Activated naive CD8-positive, alpha-beta T cell treated with anti-CD3 and anti-CD28 coated beads, Interleukin-2, amount 50 U/mL, for 16 hours (primary cell): ENCODE results near the gene RGP1.

ENCODE experiments used
- DNase-seq: peaks from one replicate; pipeline ENCODE4 v3.0.0-alpha.2; 2020; ENCODE audit warnings: low read depth, low spot score

The RGP1 gene

GRCh38 chr9:35771534-35771933 lies 22.4 kb downstream of the RGP1 start:
- DNase-seq: no peak

- DNase-seq: no peak
Measured at GRCh38 chr9:35771943-35772342, 22.9 kb downstream of the RGP1 start.

GRCh38 chr9:35774907-35775635 lies 26.0 kb downstream of the RGP1 start:
- DNase-seq: no peak

DNA sequence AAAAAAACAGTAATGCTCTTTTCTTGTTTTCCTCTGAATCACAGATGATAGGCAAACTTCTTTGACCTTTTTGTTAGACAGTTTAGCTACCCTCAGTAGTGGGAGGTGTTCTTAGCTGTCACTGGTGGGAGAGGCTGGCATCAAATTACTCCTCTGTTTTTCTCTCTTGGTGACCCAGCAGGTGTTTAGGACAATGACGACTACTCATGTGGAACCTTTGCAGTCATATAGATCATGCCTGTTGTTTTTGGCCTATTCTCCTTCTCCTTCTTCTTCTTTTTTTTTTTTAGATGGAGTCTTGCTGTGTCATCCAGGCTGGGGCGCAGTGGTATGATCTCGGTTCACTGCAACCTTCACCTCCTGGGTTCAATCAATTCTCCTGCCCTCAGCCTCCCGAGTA lies 26.9 kb downstream of the RGP1 start:
- DNase-seq: no peak

DNA sequence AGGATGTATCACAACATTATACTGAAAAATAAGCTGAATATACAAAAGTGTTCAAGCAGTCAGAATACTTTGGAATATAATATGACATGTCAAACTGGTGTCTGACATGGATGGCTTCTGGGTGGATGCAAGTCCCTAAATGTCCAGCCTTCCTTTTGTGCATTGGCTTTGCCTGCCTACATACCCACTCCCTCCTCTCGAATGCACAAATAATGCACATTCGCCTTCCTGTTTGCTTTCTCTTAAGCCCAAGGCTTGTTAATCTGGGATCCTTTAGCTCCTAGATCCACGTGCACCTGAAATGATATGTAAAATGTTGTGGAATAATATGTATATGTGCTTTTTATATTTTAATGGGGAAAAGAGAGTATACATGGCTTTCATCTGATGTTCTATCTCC lies 29.4 kb downstream of the RGP1 start:
- no peak for DNase-seq

- no peak for DNase-seq
Measured at GRCh38 chr9:35781066-35781465, 32.0 kb downstream of the RGP1 start.

- no peak for DNase-seq
Measured at GRCh38 chr9:35783418-35783817, 34.3 kb downstream of the RGP1 start.

DNA sequence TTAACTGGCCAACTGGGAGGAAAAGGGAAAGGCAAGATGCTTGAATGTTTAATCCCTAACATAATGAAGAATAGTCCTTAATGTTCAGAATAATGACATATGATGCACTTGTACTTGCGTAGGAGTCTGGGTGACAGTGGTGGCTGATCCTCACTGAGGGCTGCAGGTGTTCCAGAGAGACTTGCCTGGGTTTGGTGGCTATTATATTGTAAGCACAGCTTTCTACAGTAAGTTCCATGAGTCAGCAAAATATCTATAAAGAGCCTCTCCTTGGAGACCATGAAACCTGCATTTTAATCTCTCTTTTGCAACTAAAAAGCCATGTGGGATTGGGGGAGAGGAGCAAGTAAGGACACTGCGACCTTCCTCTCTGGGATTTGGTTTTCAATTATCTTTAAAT lies 40.5 kb downstream of the RGP1 start:
- no peak for DNase-seq

DNA sequence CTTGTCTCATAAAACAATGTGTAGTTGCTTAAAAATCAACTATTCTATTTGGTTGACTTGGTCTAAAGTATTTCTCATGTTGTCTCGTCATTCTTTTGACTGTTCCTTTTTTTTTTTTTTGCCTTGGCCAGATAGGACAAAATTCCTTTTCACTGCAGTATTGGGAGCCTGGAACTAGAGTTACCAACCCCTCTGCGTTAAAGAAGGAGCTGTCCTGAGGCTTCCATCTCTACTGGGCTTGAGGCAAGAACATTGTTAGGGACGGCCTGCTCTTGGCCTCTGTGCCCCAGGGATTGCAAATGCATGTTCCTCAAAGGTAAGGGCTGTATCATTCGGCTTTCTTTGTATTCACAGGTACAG lies 40.9 kb downstream of the RGP1 start:
- no peak for DNase-seq

- peak; percentile 21 for DNase-seq
Measured at GRCh38 chr9:35790385-35791296, 41.6 kb downstream of the RGP1 start.

DNA sequence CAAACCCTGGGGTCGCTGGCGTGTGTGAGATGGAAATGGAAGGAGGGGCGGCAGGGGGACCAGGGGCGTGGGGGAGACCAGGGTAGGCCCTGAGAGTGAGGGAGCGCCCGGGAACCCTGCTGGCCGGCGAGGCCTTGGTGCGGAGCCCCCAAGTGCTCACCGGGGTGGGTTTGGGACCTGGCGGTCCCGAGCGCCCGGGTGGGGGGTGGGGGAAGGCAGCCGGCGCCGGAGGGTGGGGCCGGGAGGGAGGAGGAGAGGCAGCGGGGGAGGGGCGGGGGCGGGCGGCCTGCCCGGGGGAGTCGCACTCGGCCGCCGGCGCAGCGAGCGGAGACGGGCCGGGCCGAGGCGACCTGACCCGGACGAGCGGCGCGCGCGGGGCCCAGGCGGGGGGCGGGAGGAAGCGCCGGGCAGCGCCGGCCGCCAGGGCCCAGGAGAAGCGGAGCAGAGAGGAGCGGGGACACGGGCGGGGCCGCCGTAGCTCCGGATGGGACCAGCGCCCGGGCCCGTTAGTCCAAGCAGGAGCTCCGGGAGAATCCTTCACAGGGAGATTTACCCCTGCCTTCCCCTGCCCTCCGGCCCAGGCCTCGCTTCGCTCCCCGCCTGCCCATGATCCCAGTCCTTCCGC lies 42.3 kb downstream of the RGP1 start, which contains the start of gene NPR2:
TSS of gene NPR2 (plus strand) at position 295 of the 625 bp plus-strand sequence. CDS start 818 bp downstream, outside the sequence.
- no peak for DNase-seq

DNA sequence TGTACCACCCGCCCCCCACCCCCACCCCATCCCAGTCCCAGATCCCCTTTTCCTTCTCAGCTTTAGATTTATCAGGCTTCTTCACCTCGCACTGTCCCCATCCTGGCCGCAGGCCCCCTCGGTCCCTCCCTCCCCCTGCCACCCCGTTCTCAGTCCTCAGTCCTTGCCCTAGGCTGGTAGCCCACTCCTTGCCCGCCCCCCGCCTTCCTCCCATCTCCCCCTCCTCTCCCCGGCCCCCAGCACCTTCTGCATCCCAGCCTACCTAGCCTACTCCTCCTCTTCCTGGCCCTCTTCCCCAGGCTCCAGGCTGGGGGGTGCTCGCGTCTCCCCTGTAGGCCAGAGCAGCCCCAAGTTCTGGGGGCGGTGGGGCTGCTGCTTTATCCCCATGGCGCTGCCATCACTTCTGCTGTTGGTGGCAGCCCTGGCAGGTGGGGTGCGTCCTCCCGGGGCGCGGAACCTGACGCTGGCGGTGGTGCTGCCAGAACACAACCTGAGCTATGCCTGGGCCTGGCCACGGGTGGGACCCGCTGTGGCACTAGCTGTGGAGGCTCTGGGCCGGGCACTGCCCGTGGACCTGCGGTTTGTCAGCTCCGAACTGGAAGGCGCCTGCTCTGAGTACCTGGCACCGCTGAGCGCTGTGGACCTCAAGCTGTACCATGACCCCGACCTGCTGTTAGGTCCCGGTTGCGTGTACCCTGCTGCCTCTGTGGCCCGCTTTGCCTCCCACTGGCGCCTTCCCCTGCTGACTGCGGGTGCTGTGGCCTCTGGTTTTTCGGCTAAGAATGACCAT lies 43.1 kb downstream of the RGP1 start:
- DNase-seq: no peak

GRCh38 chr9:35792826-35793225 lies 43.7 kb downstream of the RGP1 start:
- DNase-seq: no peak

- DNase-seq: no peak
Measured at GRCh38 chr9:35793461-35793860, 44.4 kb downstream of the RGP1 start.

- DNase-seq: no peak
Measured at GRCh38 chr9:35795695-35796094, 46.6 kb downstream of the RGP1 start.

DNA sequence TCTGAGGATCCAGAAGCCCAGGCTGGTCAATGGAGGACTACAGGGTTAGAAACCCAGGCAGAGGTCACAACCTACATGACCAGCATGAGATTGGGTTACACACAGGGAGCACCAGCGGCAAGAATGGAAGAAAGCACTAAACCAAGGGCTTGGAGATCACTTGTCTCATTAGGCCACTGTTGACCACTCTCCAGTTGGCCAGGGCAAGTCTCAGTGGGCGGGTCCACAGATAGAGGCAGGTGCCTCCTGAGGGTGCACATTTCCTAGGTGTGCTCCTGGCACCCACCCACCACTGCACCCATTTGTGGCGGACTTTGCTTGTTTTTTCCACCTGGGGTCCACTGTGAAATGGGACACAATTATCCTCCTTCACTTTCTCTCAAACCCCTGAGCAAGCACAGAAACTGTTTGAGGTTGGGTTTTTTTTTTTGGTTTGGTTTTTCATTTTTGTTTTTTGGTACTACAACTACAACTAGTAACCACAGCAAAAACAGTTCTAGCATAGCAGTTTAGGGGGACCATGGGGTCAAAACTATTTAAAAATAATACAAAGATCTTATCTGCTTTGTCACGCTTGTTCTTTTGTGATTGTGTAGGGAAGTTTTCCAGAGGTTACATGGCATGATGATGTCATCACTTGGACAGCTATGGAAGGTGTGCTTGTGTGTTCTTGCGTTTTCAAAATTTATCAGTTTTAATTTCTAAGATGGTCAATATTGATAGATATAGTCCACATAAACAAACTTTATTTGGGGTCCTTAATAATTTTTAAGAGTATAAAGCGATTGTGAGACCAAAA lies 48.4 kb downstream of the RGP1 start:
- DNase-seq: no peak

DNA sequence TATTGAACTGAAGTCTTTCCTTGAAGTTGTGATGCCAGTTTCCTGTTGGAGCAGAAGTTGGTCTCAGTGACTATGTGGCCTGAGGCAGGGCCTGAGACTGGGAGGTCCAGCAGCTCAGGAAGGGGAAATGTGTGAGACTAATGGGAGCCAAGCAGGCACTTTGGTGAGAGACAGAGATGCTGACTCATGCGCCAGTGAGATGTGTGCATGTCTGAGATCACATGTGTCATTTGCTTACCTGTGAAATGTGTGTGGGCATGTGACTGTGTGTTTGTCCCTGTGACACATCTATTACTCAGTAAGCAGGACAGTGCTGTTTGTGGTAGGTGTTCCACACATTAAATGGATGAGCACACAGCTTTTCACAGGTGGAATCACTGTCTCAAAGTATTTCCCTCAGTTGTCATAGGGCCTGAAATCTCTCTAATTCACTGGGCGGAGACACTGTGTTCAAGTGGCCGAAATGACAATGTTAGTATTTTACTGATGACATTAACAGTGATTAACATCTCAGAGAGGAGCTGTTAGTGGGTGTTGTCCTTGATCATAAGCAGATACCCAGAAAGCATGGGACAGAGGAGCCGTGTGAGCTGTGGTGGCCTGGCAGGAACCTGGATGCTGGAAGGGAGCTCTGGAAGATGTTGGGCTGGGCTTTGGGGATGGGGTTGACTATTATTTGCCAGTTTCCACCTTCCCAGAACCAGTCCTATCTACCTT lies 49.7 kb downstream of the RGP1 start:
- no peak for DNase-seq

GRCh38 chr9:35800530-35800929 lies 51.4 kb downstream of the RGP1 start:
- no peak for DNase-seq

GRCh38 chr9:35801328-35802128 lies 52.4 kb downstream of the RGP1 start:
- DNase-seq: no peak
